ENCODE measurements around the gene RBPJ.

DNA sequence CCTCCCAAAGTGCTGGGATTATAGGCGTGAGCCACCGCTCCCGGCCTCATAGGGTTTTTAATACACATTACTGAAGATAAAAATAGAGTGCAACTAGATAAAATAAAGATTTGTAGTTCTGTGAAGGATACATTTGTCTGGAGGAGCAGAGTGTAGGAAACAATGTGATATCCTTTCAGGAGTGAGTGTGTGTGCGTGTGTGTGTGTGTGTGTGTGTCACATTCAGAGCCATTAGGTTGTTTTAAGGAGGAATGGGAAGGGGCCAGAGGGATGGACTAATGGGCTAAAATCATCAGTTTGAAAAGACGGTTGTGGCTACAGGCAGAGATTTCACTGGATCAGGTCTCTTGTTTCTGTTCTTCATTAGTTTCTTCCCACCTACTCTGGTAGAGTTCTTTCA lies 40.0 kb downstream of the RBPJ start:
- TF ChIP-seq POLR2A (IDR thresholded peaks at IDR 0.05) = no peak
- TF ChIP-seq, protein P1, sequence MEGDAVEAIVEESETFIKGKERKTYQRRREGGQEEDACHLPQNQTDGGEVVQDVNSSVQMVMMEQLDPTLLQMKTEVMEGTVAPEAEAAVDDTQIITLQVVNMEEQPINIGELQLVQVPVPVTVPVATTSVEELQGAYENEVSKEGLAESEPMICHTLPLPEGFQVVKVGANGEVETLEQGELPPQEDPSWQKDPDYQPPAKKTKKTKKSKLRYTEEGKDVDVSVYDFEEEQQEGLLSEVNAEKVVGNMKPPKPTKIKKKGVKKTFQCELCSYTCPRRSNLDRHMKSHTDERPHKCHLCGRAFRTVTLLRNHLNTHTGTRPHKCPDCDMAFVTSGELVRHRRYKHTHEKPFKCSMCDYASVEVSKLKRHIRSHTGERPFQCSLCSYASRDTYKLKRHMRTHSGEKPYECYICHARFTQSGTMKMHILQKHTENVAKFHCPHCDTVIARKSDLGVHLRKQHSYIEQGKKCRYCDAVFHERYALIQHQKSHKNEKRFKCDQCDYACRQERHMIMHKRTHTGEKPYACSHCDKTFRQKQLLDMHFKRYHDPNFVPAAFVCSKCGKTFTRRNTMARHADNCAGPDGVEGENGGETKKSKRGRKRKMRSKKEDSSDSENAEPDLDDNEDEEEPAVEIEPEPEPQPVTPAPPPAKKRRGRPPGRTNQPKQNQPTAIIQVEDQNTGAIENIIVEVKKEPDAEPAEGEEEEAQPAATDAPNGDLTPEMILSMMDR (IDR thresholded peaks at IDR 0.05) = no peak

Data from body of pancreas (tissue), 4 donors.